ENCODE measurements around the gene DDX39B. TPM values are rescaled to one million over a fixed set of nuclear protein-coding genes. Genes with fewer than 3 reads are reported as not detected.

The DDX39B gene
- total RNA-seq, 1 experiment from 2014 or later = 813 TPM

DNA sequence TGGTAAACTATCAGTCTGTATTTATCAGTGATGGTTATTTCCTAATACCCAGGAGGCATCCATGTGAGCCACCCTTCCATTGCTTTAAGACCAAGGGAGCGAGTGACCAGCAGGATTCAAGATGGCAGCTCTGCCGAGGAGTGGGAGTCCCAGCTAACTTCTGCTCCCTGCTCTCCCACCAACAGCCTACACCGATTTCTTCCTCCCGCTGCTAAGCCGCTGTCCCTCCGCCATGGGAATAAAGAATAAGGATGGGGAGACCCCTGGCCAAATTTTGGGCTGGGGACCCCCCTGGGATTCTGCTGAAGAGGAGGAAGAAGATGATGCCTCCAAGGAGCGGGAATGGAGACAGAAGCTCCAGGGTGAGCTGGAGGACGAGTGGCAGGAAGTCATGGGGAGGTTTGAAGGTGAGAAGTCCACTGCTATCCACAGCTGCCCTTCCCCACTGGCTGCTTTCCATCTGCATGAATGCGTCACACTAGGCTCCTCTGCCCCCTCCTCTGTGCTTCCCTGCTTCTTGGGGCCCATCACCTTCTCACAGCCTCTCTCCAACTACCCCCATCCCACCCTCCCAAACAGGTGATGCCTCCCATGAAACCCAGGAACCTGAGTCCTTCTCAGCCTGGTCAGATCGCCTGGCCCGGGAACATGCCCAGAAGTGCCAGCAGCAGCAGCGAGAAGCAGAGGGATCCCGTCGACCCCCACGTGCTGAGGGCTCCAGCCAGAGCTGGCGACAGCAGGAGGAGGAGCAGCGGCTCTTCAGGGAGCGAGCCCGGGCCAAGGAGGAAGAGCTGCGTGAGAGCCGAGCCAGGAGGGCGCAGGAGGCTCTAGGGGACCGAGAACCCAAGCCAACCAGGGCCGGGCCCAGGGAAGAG is 15.9 kb upstream of the DDX39B start:
- Histone ChIP-seq H4K20me1 (ENCODE audit: control insufficient read depth, insufficient read depth, insufficient read length) (no peaks in the 10 kb centered on the region), H4K8ac (replicated peaks; ENCODE audit: insufficient read length, low read depth, low read length) (no peak overlapping the region), H3K18ac (ENCODE audit: insufficient read length, low read depth, low read length) (no peak overlapping the region), H3K4ac (ENCODE audit: low read depth, low read length) (no peak overlapping the region), H3K9me3 (ENCODE audit: control insufficient read depth, low read depth, low read length) (no peaks in the 10 kb centered on the region), H2BK20ac (ENCODE audit: low read depth, low read length, poor library complexity, severe bottlenecking) (no peak overlapping the region), H3K4me1 (ENCODE audit: insufficient read depth, low read length) (peaks cover 4% of the 10 kb centered on the region; the same call in 1 of the 2 replicates), H3K27ac (ENCODE audit: insufficient read length, low read depth, low read length) (no peak overlapping the region), H3K23me2 (ENCODE audit: insufficient read length, low read depth, low read length, poor library complexity, severe bottlenecking) (no peaks in the 10 kb centered on the region), H3K56ac (ENCODE audit: insufficient read length, low read depth, low read length) (no peak overlapping the region), H4K91ac (ENCODE audit: insufficient read length, low read depth, low read length) (no peak overlapping the region), H2BK12ac (ENCODE audit: insufficient read length, low read depth, low read length) (no peak overlapping the region), H3K27me3 (ENCODE audit: insufficient read depth, low read length) (no peaks in the 10 kb centered on the region), H4K5ac (ENCODE audit: insufficient read length, low read depth, low read length) (no peak overlapping the region), H2BK15ac (ENCODE audit: low read depth, low read length) (no peak overlapping the region), H3K4me2 (ENCODE audit: insufficient read depth, insufficient read length, low read length) (no peak overlapping the region), H3K79me2 (ENCODE audit: insufficient read depth, low read length) (no peaks in the 10 kb centered on the region), H3T11ph (ENCODE audit: low read length) (no peak overlapping the region), H2BK5ac (ENCODE audit: insufficient read length, low read length) (no peak overlapping the region), H3K14ac (ENCODE audit: insufficient read depth, low read length) (no peak overlapping the region), H2AFZ (ENCODE audit: low read length) (no peak overlapping the region), H3K9ac (ENCODE audit: extremely low read depth, insufficient read length, low read length) (no peak overlapping the region), H3K79me1 (ENCODE audit: insufficient read depth, low read depth, low read length, poor library complexity, severe bottlenecking) (no peaks in the 10 kb centered on the region), H2BK120ac (ENCODE audit: low read depth, low read length, poor library complexity, severe bottlenecking) (no peak overlapping the region), H2AK5ac (ENCODE audit: insufficient read length, low read length) (no peak overlapping the region), H3K23ac (ENCODE audit: insufficient read length, low read depth, low read length) (no peak overlapping the region)
- H3K27ac Mint-ChIP-seq = no peak overlapping the region
- DNase-seq = no peak
- no peaks in the 10 kb centered on the region for H3K9me3 Mint-ChIP-seq
- H3K36me3 Mint-ChIP-seq (ENCODE audit: insufficient read depth in 1 of 3, low read depth in 3 of 3) = peaks cover 14 to 40% (median 31%) of the 10 kb centered on the region in 3 experiments; a peak in 6 of 7 replicates
- no peaks in the 10 kb centered on the region for H3K27me3 Mint-ChIP-seq (ENCODE audit: low read depth)
- H3K4me3 Mint-ChIP-seq = no peak overlapping the region
- TF ChIP-seq, protein P1, sequence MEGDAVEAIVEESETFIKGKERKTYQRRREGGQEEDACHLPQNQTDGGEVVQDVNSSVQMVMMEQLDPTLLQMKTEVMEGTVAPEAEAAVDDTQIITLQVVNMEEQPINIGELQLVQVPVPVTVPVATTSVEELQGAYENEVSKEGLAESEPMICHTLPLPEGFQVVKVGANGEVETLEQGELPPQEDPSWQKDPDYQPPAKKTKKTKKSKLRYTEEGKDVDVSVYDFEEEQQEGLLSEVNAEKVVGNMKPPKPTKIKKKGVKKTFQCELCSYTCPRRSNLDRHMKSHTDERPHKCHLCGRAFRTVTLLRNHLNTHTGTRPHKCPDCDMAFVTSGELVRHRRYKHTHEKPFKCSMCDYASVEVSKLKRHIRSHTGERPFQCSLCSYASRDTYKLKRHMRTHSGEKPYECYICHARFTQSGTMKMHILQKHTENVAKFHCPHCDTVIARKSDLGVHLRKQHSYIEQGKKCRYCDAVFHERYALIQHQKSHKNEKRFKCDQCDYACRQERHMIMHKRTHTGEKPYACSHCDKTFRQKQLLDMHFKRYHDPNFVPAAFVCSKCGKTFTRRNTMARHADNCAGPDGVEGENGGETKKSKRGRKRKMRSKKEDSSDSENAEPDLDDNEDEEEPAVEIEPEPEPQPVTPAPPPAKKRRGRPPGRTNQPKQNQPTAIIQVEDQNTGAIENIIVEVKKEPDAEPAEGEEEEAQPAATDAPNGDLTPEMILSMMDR (conservative IDR thresholded peaks at IDR 0.05) = no peak
- WGBS (ENCODE audit: extremely low coverage, insufficient read length, low lambda C conversion rate) = no CpG with 5 or more reads among the region's 24 CpGs
- H3K4me1 Mint-ChIP-seq = peaks cover 4 to 18% of the 10 kb centered on the region in 2 experiments; a peak in 3 of 4 replicates
